Measurements from ENCODE around the gene RPS25.
A peak's percentile ranks its signal among the peaks of the same experiment; 100 is the strongest.

DNA sequence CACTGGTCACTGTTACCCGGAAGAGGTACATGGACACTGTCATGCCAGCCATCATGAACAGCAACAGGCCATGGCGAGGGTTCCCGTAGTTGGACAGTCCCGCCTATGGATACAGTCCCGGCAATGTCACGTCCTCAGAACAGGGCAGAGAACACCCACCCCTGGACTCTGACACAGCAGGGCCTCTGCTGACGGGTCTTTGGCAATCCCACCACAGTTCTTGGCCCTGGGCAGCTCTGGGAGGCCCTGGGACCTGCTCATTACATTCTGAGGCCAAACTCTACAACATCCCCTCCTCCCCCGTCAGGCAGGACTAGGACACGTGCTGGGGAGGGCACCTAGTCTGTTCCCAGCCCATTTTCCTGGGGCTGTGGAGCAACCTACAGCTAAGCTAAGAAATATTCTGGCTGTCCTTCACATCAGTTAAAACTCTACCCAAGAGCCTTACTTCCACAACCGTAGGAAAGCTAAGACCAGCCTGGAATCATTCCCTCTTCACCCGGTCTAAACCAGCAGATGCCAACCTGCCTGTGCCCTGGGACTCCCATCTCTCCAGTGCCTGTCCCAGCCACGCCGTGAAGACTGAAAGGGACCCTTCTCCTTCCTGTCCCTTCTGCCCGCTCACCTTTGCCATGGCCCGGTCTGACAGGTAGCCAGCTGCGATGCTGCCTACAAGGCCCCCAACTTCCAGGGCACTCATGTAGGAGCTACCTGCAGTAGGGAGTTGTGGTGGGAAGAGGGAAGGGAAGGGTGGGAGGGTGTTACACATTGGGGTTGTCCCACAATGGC is 8.0 kb upstream of the RPS25 start:
- TF ChIP-seq, protein P1, sequence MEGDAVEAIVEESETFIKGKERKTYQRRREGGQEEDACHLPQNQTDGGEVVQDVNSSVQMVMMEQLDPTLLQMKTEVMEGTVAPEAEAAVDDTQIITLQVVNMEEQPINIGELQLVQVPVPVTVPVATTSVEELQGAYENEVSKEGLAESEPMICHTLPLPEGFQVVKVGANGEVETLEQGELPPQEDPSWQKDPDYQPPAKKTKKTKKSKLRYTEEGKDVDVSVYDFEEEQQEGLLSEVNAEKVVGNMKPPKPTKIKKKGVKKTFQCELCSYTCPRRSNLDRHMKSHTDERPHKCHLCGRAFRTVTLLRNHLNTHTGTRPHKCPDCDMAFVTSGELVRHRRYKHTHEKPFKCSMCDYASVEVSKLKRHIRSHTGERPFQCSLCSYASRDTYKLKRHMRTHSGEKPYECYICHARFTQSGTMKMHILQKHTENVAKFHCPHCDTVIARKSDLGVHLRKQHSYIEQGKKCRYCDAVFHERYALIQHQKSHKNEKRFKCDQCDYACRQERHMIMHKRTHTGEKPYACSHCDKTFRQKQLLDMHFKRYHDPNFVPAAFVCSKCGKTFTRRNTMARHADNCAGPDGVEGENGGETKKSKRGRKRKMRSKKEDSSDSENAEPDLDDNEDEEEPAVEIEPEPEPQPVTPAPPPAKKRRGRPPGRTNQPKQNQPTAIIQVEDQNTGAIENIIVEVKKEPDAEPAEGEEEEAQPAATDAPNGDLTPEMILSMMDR (IDR thresholded peaks at IDR 0.05), result no peak
- peak; percentile 53 for TF ChIP-seq POLR2A (IDR thresholded peaks at IDR 0.05)

Measured in right lobe of liver (tissue), 4 donors.